HL-60 (cell line): ENCODE measurements around the gene NOP16.

Source experiments
- DNase-seq, 2 experiments: peaks; one replicate each; pipeline ENCODE4 v3.0.0-alpha.2; 2010 to 2020; ENCODE audit warnings: low read depth in 1 of 2, low spot score in 1 of 2
- H3K27ac ChIP-seq: fragments of 250-450 bp; sonication (Bioruptor Pico); replicated peaks from 2 replicates; pipeline ENCODE4 v1.5.1; 2020; ENCODE audit warnings: mild to moderate bottlenecking, moderate library complexity
- H3K27me3 ChIP-seq: fragments of 250-450 bp; sonication (Bioruptor Pico); 2 replicates; pipeline ENCODE4 v1.5.1; 2021; ENCODE audit warnings: mild to moderate bottlenecking, moderate library complexity; ENCODE audit not compliant: insufficient read depth, poor library complexity, severe bottlenecking
- H3K4me3 ChIP-seq: replicated peaks from 2 replicates; pipeline ENCODE4 v1.5.1; 2011; ENCODE audit warnings: mild to moderate bottlenecking, control low read depth, low read length; ENCODE audit not compliant: insufficient read depth
- GABPA ChIP-seq: IDR thresholded peaks from 2 replicates; pipeline ENCODE4 v1.6.1; 2012; ENCODE audit warnings: low read depth
- POLR2AphosphoS5 ChIP-seq: IDR thresholded peaks from 2 replicates; pipeline ENCODE4 v1.6.1; 2012; ENCODE audit warnings: low read depth
- SPI1 ChIP-seq: IDR thresholded peaks from 2 replicates; pipeline ENCODE4 v1.6.1; 2012; ENCODE audit warnings: low read depth, mild to moderate bottlenecking, borderline replicate concordance
- TF ChIP-seq, protein P1 (sequence below): IDR thresholded peaks from one replicate; pipeline ENCODE4 v1.5.1; 2011; ENCODE audit warnings: low read length, control low read depth, inconsistent platforms; ENCODE audit not compliant: insufficient read depth
- TF ChIP-seq, protein P2 (sequence below): IDR thresholded peaks from 2 replicates; pipeline ENCODE4 v1.6.1; 2012; ENCODE audit warnings: low read depth; ENCODE audit not compliant: insufficient replicate concordance

NOP16 gene

DNA sequence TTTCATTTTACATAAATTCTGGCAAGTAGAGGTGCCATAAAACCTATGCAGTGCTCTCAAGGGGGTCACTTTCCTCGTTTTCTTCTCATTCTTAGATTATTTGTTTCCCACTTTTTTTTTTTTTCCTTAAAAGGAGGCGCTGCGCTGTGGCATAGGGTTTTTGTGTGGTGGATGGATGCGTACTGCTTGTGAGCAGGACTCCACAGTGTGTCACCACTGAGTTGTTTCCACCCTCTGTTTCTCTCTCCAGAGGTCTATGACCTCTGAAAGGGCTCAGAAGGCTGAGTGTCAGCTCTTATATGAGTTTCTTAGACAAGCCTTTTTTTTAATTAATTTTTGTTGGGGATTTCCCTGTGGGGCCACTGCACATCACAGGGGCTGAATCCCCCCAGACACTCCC is 41.6 kb upstream of the NOP16 start:
- TF ChIP-seq GABPA (no peak), SPI1 (no peak), POLR2AphosphoS5 (no peak)
- TF ChIP-seq, protein P1, sequence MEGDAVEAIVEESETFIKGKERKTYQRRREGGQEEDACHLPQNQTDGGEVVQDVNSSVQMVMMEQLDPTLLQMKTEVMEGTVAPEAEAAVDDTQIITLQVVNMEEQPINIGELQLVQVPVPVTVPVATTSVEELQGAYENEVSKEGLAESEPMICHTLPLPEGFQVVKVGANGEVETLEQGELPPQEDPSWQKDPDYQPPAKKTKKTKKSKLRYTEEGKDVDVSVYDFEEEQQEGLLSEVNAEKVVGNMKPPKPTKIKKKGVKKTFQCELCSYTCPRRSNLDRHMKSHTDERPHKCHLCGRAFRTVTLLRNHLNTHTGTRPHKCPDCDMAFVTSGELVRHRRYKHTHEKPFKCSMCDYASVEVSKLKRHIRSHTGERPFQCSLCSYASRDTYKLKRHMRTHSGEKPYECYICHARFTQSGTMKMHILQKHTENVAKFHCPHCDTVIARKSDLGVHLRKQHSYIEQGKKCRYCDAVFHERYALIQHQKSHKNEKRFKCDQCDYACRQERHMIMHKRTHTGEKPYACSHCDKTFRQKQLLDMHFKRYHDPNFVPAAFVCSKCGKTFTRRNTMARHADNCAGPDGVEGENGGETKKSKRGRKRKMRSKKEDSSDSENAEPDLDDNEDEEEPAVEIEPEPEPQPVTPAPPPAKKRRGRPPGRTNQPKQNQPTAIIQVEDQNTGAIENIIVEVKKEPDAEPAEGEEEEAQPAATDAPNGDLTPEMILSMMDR = no peak
- TF ChIP-seq, protein P2, sequence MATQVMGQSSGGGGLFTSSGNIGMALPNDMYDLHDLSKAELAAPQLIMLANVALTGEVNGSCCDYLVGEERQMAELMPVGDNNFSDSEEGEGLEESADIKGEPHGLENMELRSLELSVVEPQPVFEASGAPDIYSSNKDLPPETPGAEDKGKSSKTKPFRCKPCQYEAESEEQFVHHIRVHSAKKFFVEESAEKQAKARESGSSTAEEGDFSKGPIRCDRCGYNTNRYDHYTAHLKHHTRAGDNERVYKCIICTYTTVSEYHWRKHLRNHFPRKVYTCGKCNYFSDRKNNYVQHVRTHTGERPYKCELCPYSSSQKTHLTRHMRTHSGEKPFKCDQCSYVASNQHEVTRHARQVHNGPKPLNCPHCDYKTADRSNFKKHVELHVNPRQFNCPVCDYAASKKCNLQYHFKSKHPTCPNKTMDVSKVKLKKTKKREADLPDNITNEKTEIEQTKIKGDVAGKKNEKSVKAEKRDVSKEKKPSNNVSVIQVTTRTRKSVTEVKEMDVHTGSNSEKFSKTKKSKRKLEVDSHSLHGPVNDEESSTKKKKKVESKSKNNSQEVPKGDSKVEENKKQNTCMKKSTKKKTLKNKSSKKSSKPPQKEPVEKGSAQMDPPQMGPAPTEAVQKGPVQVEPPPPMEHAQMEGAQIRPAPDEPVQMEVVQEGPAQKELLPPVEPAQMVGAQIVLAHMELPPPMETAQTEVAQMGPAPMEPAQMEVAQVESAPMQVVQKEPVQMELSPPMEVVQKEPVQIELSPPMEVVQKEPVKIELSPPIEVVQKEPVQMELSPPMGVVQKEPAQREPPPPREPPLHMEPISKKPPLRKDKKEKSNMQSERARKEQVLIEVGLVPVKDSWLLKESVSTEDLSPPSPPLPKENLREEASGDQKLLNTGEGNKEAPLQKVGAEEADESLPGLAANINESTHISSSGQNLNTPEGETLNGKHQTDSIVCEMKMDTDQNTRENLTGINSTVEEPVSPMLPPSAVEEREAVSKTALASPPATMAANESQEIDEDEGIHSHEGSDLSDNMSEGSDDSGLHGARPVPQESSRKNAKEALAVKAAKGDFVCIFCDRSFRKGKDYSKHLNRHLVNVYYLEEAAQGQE = no peak
- Histone ChIP-seq H3K4me3 (no peak overlapping the region), H3K27ac (no peak overlapping the region), H3K27me3 (no peaks in the 10 kb centered on the region)
- no peak for DNase-seq

DNA sequence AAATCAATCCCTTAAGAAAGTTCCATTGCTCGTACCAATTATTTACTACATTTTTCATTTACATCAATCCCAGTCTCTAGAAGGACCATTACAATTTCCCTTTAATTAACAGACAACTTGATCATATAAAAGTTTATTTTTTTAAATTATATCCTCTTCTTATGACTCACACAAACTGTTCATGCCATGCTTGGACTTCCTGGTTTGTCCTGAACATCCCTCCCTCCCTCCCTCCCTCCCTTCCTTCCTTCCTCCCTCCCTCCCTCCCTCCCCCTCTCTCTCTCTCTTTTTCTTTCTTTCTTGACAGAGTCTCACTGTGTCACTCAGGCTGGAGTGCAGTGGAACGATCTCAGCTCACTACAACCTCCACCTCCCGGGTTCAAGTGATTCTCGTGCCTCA is 39.6 kb upstream of the NOP16 start:
- Histone ChIP-seq H3K27me3 (no peaks in the 10 kb centered on the region), H3K4me3 (no peak overlapping the region), H3K27ac (no peak overlapping the region)
- TF ChIP-seq, protein P1 = no peak
- no peak for TF ChIP-seq SPI1
- no peak for TF ChIP-seq POLR2AphosphoS5
- TF ChIP-seq, protein P2 = no peak
- no peak for TF ChIP-seq GABPA
- DNase-seq = no peak

DNA sequence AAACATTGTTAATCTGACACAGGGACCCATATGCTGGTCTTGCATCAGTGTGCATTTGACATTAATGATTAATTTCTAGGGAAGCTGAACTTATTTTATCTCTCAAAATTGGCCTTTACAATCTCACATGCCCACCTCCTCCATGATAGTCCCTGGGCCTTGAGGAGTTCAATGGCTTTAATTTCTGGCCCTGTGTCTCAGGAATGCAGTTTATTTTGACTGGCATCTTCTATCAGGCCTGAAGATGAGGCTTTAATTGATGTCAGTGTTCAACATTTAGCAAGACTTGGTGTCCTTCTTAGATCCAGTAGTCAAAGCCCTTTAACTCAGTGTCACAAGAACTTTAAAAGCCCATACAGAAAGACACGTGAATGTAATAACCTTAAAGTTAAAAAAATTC is 38.5 kb upstream of the NOP16 start:
- no peak overlapping the region for H3K27ac ChIP-seq
- no peak overlapping the region for H3K4me3 ChIP-seq
- no peaks in the 10 kb centered on the region for H3K27me3 ChIP-seq
- TF ChIP-seq POLR2AphosphoS5 = no peak
- no peak for TF ChIP-seq GABPA
- TF ChIP-seq, protein P1 = no peak
- TF ChIP-seq SPI1 = no peak
- TF ChIP-seq, protein P2 = no peak
- DNase-seq = no peak
